HCT116 (cell line): ENCODE data around the gene HDGF. TPM values are rescaled to one million over a fixed set of nuclear protein-coding genes. Genes with fewer than 3 reads are reported as not detected.

ENCODE experiments used
- ATAC-seq: fragments of 200-7000 bp; cut with Tn5 transposase; 2 replicates; pipeline ENCODE4 v1.9.1; 2020; ENCODE audit warnings: mild to moderate bottlenecking, moderate library complexity
- BruUV-seq: library from RNA; stranded (reverse); fragments of 400-500 nt; replicated peaks from 2 replicates; lab custom pipeline; 2021; lab: Mats Ljungman, UMichigan
- CTCF ChIA-PET: fragments of 300-600 bp; sonication (Branson Sonifier 250); formaldehyde crosslinking; loops from one replicate; lab custom pipeline; 2021; ENCODE audit warnings: antibody characterized with exemption; lab: Charles Lee
- POLR2A ChIA-PET: fragments of 300-600, 350-600 bp; sonication (Branson Sonifier 250); formaldehyde crosslinking; loops from one replicate; lab custom pipeline; 2021; ENCODE audit warnings: antibody characterized with exemption; lab: Charles Lee
- RAD21 ChIA-PET, 2 experiments: fragments of 300-600 bp; sonication (Branson Sonifier 250); formaldehyde crosslinking; loops; one replicate each; lab custom pipeline; 2023; ENCODE audit warnings: low total read pairs in 2 of 2; ENCODE audit not compliant: uncharacterized antibody in 2 of 2, unreplicated experiment in 2 of 2, low non-redundant PET in 1 of 2; lab: Charles Lee
- DNase-seq: peaks from one replicate; pipeline ENCODE4 v3.0.0-alpha.2; 2010; ENCODE audit warnings: low read depth, low spot score
- H2AFZ ChIP-seq: fragments of 200-600 bp; shearing (Covaris generic), sonication (generic); 2 replicates; pipeline ENCODE4 v1.6.1; 2017; ENCODE audit warnings: low read depth, mixed run types, mixed read lengths, antibody characterized with exemption, low read length; ENCODE audit not compliant: poor library complexity, severe bottlenecking
- H3K27ac ChIP-seq: 2 replicates; pipeline ENCODE4 v1.5.1; 2012; ENCODE audit warnings: low read depth, low read length
- H3K27me3 ChIP-seq: fragments of 200-600 bp; sonication (generic); 2 replicates; pipeline ENCODE4 v1.6.1; 2016; ENCODE audit warnings: mixed run types, low read length, mixed read lengths; ENCODE audit not compliant: insufficient read depth
- H3K36me3 ChIP-seq, 2 experiments: fragments of 200-500 bp in 1 of 2; fragments of 200-600 bp in 1 of 2; sonication (Bioruptor generic) in 1 of 2; sonication (generic) in 1 of 2; 2 replicates each; pipeline versions ENCODE4 v1.5.1 to v1.6.1; 2014 to 2016; ENCODE audit warnings: low read length in 2 of 2, inconsistent platforms in 1 of 2, mixed read lengths in 1 of 2, mixed run types in 1 of 2; ENCODE audit not compliant: insufficient read depth in 2 of 2, control insufficient read depth in 1 of 2
- H3K4me1 ChIP-seq, 2 experiments: fragments of 200-600 bp in 1 of 2; sonication (generic) in 1 of 2; 2 replicates each; pipeline versions ENCODE4 v1.5.1 to v1.6.1; 2012 to 2017; ENCODE audit warnings: low read length in 2 of 2, inconsistent platforms in 1 of 2, mild to moderate bottlenecking in 1 of 2, mixed read lengths in 1 of 2, mixed run types in 1 of 2, moderate library complexity in 1 of 2; ENCODE audit not compliant: insufficient read depth in 2 of 2, control insufficient read depth in 1 of 2
- H3K4me2 ChIP-seq: fragments of 200-600 bp; sonication (generic); 2 replicates; pipeline ENCODE4 v1.6.1; 2017; ENCODE audit warnings: mixed run types, low read length, mixed read lengths
- H3K4me3 ChIP-seq, 2 experiments: fragments of 200-600 bp in 1 of 2; sonication (generic) in 1 of 2; replicated peaks in 1 of 2; 2 replicates each; pipeline ENCODE4 v1.5.1; 2011 to 2016; ENCODE audit warnings: low read length in 2 of 2, control low read depth in 1 of 2, low read depth in 1 of 2, mild to moderate bottlenecking in 1 of 2, mixed read lengths in 1 of 2, mixed run types in 1 of 2
- H3K79me2 ChIP-seq: fragments of 200-600 bp; sonication (generic); 2 replicates; pipeline ENCODE4 v1.6.1; 2017; ENCODE audit warnings: mild to moderate bottlenecking, mixed run types, low read length, moderate library complexity, mixed read lengths; ENCODE audit not compliant: insufficient read depth
- H3K9ac ChIP-seq: fragments of 200-600 bp; sonication (generic); 2 replicates; pipeline ENCODE4 v1.6.1; 2016; ENCODE audit warnings: low read length, mixed read lengths
- H3K9me2 ChIP-seq: fragments of 200-600 bp; sonication (generic), shearing (Covaris generic); 2 replicates; pipeline ENCODE4 v1.6.1; 2017; ENCODE audit warnings: mixed run types, mild to moderate bottlenecking, moderate library complexity; ENCODE audit not compliant: insufficient read depth
- H3K9me3 ChIP-seq, 2 experiments: fragments of 200-500 bp in 1 of 2; fragments of 200-600 bp in 1 of 2; sonication (Bioruptor generic) in 1 of 2; sonication (generic) in 1 of 2; 2 replicates each; pipeline ENCODE4 v1.6.1; 2014 to 2017; ENCODE audit warnings: low read length in 2 of 2, mixed read lengths in 2 of 2, inconsistent platforms in 1 of 2, low read depth in 1 of 2, mild to moderate bottlenecking in 1 of 2, mixed run types in 1 of 2, moderate library complexity in 1 of 2; ENCODE audit not compliant: control insufficient read depth in 1 of 2, insufficient read depth in 1 of 2
- H4K20me1 ChIP-seq: fragments of 200-600 bp; sonication (generic), shearing (Covaris generic); 2 replicates; pipeline ENCODE4 v1.6.1; 2017; ENCODE audit warnings: mixed run types, mild to moderate bottlenecking, moderate library complexity; ENCODE audit not compliant: insufficient read depth
- CBX3 ChIP-seq: IDR thresholded peaks from 2 replicates; pipeline ENCODE4 v1.6.1; 2012; ENCODE audit warnings: low read depth
- CEBPB ChIP-seq: IDR thresholded peaks from 2 replicates; pipeline ENCODE4 v1.6.1; 2012; ENCODE audit warnings: low read depth
- EGR1 ChIP-seq: IDR thresholded peaks from 2 replicates; pipeline ENCODE4 v1.6.1; 2012; ENCODE audit warnings: low read depth
- EZH2 ChIP-seq: fragments of 200-600 bp; sonication (generic); IDR thresholded peaks from 2 replicates; pipeline ENCODE4 v1.6.1; 2017; ENCODE audit warnings: antibody characterized with exemption, mixed run types
- EZH2phosphoT487 ChIP-seq: fragments of 200-600 bp; IDR thresholded peaks from 2 replicates; pipeline ENCODE4 v1.6.1; 2018; ENCODE audit warnings: antibody characterized with exemption, borderline replicate concordance
- FOSL1 ChIP-seq: IDR thresholded peaks from 2 replicates; pipeline ENCODE4 v1.6.1; 2012; ENCODE audit warnings: low read depth
- MAX ChIP-seq: IDR thresholded peaks from 2 replicates; pipeline ENCODE4 v1.6.1; 2012
- POLR2A ChIP-seq: IDR thresholded peaks from 2 replicates; pipeline ENCODE4 v1.7.0; 2011; ENCODE audit warnings: borderline replicate concordance; ENCODE audit not compliant: insufficient read depth, insufficient read length; ENCODE audit errors: extremely low read depth
- RAD21 ChIP-seq: IDR thresholded peaks from 2 replicates; pipeline ENCODE4 v1.6.1; 2012; ENCODE audit warnings: low read depth, mild to moderate bottlenecking
- SIN3A ChIP-seq: IDR thresholded peaks from 2 replicates; pipeline ENCODE4 v1.6.1; 2012; ENCODE audit warnings: low read depth
- SP1 ChIP-seq: IDR thresholded peaks from 2 replicates; pipeline ENCODE4 v1.6.1; 2012; ENCODE audit warnings: low read depth
- SRF ChIP-seq: IDR thresholded peaks from 2 replicates; pipeline ENCODE4 v1.6.1; 2012; ENCODE audit warnings: low read depth
- YY1 ChIP-seq: IDR thresholded peaks from 2 replicates; pipeline ENCODE4 v1.6.1; 2011; ENCODE audit warnings: low read length, low read depth, moderate library complexity, mild to moderate bottlenecking; ENCODE audit not compliant: insufficient replicate concordance; ENCODE audit errors: extremely low read depth
- ZFX ChIP-seq: fragments of 450-650 bp; IDR thresholded peaks from 2 replicates; pipeline ENCODE4 v1.6.1; 2017
- intact Hi-C: fragments of 100-400 bp; cut with micrococcal nuclease; formaldehyde crosslinking; loops from 2 replicates; pipeline ENCODE4 v1.10.0; 2022
- total RNA-seq: library from RNA; stranded (reverse); gene quantifications from one replicate; pipeline ENCODE4 v1.2.1, GENCODE V29; 2021; ENCODE audit not compliant: unreplicated experiment
- TF ChIP-seq, protein P1 (sequence below): IDR thresholded peaks from 2 replicates; pipeline ENCODE4 v1.6.1; 2012; ENCODE audit warnings: low read depth
- TF ChIP-seq, protein P2 (sequence below): IDR thresholded peaks from 2 replicates; pipeline ENCODE4 v1.6.1; 2011; ENCODE audit warnings: mild to moderate bottlenecking, low read length, moderate library complexity; ENCODE audit not compliant: insufficient replicate concordance; ENCODE audit errors: extremely low read depth
- TF ChIP-seq, protein P3 (sequence below): IDR thresholded peaks from 2 replicates; pipeline ENCODE4 v1.6.1; 2012

HDGF gene
- total RNA-seq, 1 experiment from 2014 or later = 304 TPM

- TSS peak; percentile 75 for BruUV-seq
- peaks cover 59% of the 10 kb centered on the region for H3K79me2 ChIP-seq
- DNase-seq = no peak
- POLR2A ChIA-PET = interaction anchor here (0.6 to 1.6 kb wide), 12 partner anchors 8 to 118 kb away, joined by 3 to 28 read pairs (median 4); partner anchors contain the start of genes CRABP2, HDGF, ISG20L2 and METTL25B
- CTCF ChIA-PET = interaction anchor here (0.9 to 1.6 kb wide), 7 partner anchors 10 to 186 kb away, joined by 3 to 21 read pairs (median 7); partner anchors contain the start of genes HDGF, METTL25B and PRCC
- H4K20me1 ChIP-seq = no peaks in the 10 kb centered on the region
- ATAC-seq = peak; percentile 1; the same call in 1 of the 2 replicates
- RAD21 ChIA-PET = interaction anchor here (0.8 to 1.6 kb wide), 6 partner anchors 13 to 52 kb away, joined by 3 to 5 read pairs (median 4); partner anchors contain the start of genes PRCC (in 2 of the 2), ISG20L2 (in 1 of the 2) and METTL25B (in 1 of the 2)
- no peak for TF ChIP-seq EZH2phosphoT487
- TF ChIP-seq SIN3A = no peak
- TF ChIP-seq CBX3 = no peak
- TF ChIP-seq RAD21 = no peak
- no peak for TF ChIP-seq FOSL1
- TF ChIP-seq POLR2A = no peak
- no peak for TF ChIP-seq EZH2
- TF ChIP-seq, protein P1, sequence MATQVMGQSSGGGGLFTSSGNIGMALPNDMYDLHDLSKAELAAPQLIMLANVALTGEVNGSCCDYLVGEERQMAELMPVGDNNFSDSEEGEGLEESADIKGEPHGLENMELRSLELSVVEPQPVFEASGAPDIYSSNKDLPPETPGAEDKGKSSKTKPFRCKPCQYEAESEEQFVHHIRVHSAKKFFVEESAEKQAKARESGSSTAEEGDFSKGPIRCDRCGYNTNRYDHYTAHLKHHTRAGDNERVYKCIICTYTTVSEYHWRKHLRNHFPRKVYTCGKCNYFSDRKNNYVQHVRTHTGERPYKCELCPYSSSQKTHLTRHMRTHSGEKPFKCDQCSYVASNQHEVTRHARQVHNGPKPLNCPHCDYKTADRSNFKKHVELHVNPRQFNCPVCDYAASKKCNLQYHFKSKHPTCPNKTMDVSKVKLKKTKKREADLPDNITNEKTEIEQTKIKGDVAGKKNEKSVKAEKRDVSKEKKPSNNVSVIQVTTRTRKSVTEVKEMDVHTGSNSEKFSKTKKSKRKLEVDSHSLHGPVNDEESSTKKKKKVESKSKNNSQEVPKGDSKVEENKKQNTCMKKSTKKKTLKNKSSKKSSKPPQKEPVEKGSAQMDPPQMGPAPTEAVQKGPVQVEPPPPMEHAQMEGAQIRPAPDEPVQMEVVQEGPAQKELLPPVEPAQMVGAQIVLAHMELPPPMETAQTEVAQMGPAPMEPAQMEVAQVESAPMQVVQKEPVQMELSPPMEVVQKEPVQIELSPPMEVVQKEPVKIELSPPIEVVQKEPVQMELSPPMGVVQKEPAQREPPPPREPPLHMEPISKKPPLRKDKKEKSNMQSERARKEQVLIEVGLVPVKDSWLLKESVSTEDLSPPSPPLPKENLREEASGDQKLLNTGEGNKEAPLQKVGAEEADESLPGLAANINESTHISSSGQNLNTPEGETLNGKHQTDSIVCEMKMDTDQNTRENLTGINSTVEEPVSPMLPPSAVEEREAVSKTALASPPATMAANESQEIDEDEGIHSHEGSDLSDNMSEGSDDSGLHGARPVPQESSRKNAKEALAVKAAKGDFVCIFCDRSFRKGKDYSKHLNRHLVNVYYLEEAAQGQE = no peak
- no peak for TF ChIP-seq CEBPB
- no peak for TF ChIP-seq YY1
- no peak for TF ChIP-seq SRF
- no peak for TF ChIP-seq SP1
- no peak for TF ChIP-seq ZFX
- TF ChIP-seq, protein P2, sequence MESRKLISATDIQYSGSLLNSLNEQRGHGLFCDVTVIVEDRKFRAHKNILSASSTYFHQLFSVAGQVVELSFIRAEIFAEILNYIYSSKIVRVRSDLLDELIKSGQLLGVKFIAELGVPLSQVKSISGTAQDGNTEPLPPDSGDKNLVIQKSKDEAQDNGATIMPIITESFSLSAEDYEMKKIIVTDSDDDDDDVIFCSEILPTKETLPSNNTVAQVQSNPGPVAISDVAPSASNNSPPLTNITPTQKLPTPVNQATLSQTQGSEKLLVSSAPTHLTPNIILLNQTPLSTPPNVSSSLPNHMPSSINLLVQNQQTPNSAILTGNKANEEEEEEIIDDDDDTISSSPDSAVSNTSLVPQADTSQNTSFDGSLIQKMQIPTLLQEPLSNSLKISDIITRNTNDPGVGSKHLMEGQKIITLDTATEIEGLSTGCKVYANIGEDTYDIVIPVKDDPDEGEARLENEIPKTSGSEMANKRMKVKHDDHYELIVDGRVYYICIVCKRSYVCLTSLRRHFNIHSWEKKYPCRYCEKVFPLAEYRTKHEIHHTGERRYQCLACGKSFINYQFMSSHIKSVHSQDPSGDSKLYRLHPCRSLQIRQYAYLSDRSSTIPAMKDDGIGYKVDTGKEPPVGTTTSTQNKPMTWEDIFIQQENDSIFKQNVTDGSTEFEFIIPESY = no peak
- TF ChIP-seq, protein P3, sequence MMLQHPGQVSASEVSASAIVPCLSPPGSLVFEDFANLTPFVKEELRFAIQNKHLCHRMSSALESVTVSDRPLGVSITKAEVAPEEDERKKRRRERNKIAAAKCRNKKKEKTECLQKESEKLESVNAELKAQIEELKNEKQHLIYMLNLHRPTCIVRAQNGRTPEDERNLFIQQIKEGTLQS = no peak
- TF ChIP-seq EGR1 = no peak
- TF ChIP-seq MAX = no peak
- intact Hi-C loops = loop anchor here (1.0 to 10.0 kb wide), 3 partner anchors 13 to 237 kb away; partner anchors contain the start of genes ISG20L2, MEF2D, METTL25B and PRCC
- peaks cover 21 to 40% of the 10 kb centered on the region in 2 experiments; a peak in 3 of 4 replicates for H3K36me3 ChIP-seq
- H3K4me1 ChIP-seq = peaks cover 18 to 35% of the 10 kb centered on the region in 2 experiments
- H3K27ac ChIP-seq = peak overlapping the region; percentile 69
- no peak overlapping the region for H2AFZ ChIP-seq
- peak overlapping the region; percentile 38 to 80 for H3K4me3 ChIP-seq
- no peaks in the 10 kb centered on the region for H3K9me2 ChIP-seq
- no peaks in the 10 kb centered on the region for H3K9me3 ChIP-seq
- no peaks in the 10 kb centered on the region for H3K27me3 ChIP-seq
- H3K9ac ChIP-seq = peak overlapping the region; percentile 40
- H3K4me2 ChIP-seq = peak overlapping the region; percentile 72
Observed at GRCh38 chr1:156741481-156741983, 9.9 kb downstream of the HDGF start.
